EH (cell line): ENCODE results near the gene FAM228A.
"Not testable (repeated sequence)": the region's sequence is repeated elsewhere in the genome, so short reads cannot be mapped to it uniquely, and the experiment has no call there.

Experiments used
- DNase-seq: peaks from one replicate; pipeline ENCODE4 v3.0.0-alpha.2; 2015; ENCODE audit warnings: low read depth

FAM228A gene

GRCh38 chr2:24191156-24191555 is 16.3 kb downstream of the FAM228A start:
- DNase-seq, result no peak

GRCh38 chr2:24191848-24192247 is 17.0 kb downstream of the FAM228A start:
- DNase-seq, result no peak

GRCh38 chr2:24197213-24197612 is 22.4 kb downstream of the FAM228A start:
- not testable (repeated sequence) for DNase-seq

- DNase-seq, result no peak
Measured at GRCh38 chr2:24199968-24200590, 25.2 kb downstream of the FAM228A start.

- no peak for DNase-seq
Measured at GRCh38 chr2:24200799-24201198, 25.9 kb downstream of the FAM228A start.

- DNase-seq, result no peak
Measured at GRCh38 chr2:24203029-24203786, 28.4 kb downstream of the FAM228A start.

GRCh38 chr2:24203787-24204150 is 28.9 kb downstream of the FAM228A start:
- no peak for DNase-seq

GRCh38 chr2:24204505-24204904 is 29.7 kb downstream of the FAM228A start:
- DNase-seq, result no peak

GRCh38 chr2:24205131-24205530 is 30.3 kb downstream of the FAM228A start:
- no peak for DNase-seq

- DNase-seq, result no peak
Measured at GRCh38 chr2:24206242-24206641, 31.4 kb downstream of the FAM228A start.

- no peak for DNase-seq
Measured at GRCh38 chr2:24206714-24207113, 31.9 kb downstream of the FAM228A start.

GRCh38 chr2:24207359-24207758 is 32.5 kb downstream of the FAM228A start:
- DNase-seq, result no peak

GRCh38 chr2:24208490-24208889 is 33.6 kb downstream of the FAM228A start:
- DNase-seq, result no peak

- peak; percentile 19 for DNase-seq
Measured at GRCh38 chr2:24209389-24210105, 34.7 kb downstream of the FAM228A start.

- DNase-seq, result peak; percentile 15
Measured at GRCh38 chr2:24210106-24210455, 35.2 kb downstream of the FAM228A start.

- no peak for DNase-seq
Measured at GRCh38 chr2:24210723-24211122, 35.9 kb downstream of the FAM228A start.

- no peak for DNase-seq
Measured at GRCh38 chr2:24211408-24211807, 36.6 kb downstream of the FAM228A start.

- no peak for DNase-seq
Measured at GRCh38 chr2:24214880-24215279, 40.0 kb downstream of the FAM228A start.

- no peak for DNase-seq
Measured at GRCh38 chr2:24220554-24221291, 45.9 kb downstream of the FAM228A start.

- no peak for DNase-seq
Measured at GRCh38 chr2:24221343-24222050, 46.6 kb downstream of the FAM228A start.

- DNase-seq, result no peak
Measured at GRCh38 chr2:24222946-24223345, 48.1 kb downstream of the FAM228A start.
